GM18520 (cell line): Measurements from ENCODE around the gene GNPNAT1.

ENCODE experiments used
- ATAC-seq: cut with Tn5 transposase; IDR thresholded peaks from one replicate; pipeline ENCODE4 v1.9.1; 2021; ENCODE audit not compliant: unreplicated experiment

GNPNAT1 gene

DNA sequence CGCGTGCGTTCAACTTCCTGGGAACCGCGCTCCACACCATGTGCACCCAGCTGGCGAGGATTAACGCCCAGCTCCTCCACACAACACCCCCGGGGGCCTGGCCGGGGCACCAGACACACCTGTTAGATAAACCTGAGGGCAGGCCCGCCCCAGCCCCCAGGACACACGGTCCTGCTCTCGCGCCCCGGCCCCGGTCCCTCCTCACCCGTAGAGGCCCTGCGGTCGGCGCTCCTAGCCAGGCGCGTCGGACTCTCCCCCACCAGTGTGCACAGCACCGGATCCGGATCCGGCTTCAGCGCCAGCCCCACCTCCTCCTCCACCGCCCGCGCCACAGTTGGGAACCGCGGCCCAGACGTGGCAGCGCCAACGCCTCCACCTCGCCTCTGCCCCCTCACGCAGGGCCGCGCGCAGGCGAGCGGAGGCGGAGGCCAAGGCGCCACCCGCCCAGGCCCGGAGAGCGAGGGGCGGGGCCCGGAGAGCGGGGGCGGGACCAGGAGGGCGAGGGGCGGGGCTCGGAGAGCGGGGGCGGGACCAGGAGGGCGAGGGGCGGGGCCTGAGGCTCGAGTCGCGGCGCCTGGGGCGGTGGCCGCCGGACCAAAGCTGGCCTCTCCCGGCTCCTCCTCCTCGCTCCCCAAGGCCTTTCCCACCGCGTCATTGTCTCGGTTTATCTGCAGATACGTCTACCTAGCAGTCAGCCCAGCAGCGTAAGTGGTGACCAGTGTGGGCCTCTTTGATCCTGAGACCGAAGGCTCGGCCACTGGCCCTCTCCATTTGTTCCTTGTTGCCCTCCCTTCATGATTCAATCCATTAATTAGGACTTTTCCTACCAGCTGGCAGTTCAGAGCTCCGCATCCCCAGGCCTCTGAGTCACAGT, at the start of gene GNPNAT1:
Gene GNPNAT1, minus strand, starts transcription at position 385 of the 874 bp plus-strand sequence. CDS start 6,957 bp downstream, outside the sequence.
- peak; percentile 92 for ATAC-seq

DNA sequence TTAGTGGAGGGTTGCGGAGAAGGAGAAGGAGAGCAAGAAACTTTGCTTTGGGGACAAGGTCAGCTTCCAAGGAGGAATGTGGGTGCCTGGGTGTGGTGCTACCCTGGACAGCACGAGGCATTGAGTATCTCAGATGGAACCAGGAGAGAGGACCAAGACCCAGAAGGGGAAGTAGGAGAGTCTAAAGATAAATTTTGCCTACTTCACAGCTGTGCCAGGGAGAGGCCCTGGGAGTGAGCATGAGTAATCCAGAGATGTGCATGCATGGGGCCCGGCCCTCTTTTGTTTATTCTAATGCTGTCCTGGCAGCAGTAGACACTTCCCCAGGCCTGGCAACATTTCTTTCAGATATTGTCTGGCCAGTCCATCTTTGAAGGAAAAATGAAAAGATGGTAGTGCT, 49.5 kb upstream of the GNPNAT1 start:
- ATAC-seq: no peak

DNA sequence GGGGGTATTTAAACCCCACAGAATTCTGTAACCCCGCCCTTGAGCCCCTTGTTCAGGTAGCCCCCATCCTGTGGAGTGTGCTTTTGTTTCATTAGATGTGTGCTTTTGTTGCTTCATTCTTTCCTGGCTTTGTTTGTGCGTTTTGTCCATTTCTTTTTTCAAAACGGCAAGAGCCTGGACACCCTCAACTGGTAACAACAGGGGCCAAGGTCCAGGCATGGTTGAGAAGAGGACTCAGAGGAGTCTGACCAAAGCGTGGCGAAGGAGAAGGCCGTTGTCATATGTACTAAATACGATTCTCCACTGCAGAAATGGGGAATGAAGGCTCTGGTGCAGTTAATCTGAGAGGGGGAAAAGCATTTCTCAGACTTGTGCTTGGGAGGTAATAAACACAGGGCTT, 46.0 kb upstream of the GNPNAT1 start:
- ATAC-seq: no peak

DNA sequence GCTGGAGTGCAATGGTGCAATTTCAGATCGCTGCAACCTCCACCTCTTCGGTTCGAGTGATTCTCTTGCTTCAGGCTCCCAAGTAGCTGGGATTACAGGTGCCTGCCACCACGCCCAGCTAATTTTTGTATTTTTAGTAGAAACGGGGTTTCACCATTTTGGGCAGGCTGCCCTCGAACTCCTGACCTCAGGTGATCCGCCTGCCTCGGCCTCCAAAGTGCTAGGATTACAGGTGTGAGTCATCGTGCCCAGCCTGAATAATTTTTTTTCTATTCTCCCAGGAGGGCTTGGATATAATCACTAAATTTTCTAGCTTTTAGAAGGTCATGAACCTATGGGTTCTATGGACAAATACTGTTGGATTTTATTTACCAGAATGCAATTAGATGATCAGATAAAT, 44.7 kb upstream of the GNPNAT1 start:
- no peak for ATAC-seq

DNA sequence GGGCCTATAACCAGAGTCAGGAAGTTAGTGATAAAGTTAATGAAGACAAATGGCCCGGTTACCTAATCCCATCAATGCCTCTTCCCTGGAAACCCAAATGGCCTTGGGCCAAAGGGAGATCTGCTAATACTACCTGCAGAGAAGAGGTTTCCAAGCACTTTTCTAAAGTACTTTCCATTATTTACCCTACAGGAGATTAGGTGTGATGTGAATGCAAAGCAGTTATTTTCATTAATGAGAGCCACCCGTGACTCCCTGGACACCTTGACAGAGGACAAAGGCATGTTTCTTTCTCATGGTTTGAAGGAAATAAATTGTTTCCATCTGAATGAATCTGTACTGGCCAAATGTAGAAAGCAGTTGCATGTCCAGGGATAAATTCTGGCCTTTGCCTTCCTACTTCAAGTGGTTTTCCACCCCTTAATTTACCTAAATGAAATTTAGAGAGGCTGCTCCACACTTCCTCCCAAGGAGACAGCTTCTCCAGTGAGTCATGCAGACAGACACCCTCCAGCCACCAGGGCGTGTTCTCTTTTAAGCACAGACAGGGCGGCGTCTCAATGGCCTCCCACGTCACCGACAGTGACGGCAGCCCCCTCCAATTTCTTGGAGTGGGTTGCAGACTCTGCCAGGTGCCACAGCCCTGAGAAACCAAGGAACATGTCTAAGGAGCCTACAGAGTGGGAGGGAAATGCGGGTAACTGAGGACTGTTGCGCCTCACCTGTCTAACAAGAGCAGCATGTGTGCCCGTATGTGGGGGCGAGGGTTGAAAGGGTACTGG, 43.9 kb upstream of the GNPNAT1 start:
- ATAC-seq: no peak

DNA sequence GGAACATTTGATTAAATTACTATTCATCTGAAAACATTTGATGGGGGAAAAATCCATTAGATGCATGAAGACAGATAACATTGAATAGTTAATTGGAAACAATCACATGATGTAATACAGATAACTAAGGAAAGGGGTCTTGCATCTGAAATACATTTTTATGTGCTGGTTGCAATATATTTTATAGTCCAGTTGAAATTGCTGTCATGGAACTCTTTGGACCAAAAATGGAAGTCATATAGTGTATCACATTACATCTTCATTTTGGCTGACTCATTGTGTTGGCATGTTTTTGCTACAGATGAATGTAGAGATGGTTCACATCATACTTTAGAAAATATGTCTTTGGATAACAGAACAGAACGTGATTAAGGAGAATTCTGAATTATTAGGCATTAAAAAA, 43.0 kb upstream of the GNPNAT1 start:
- ATAC-seq: no peak

DNA sequence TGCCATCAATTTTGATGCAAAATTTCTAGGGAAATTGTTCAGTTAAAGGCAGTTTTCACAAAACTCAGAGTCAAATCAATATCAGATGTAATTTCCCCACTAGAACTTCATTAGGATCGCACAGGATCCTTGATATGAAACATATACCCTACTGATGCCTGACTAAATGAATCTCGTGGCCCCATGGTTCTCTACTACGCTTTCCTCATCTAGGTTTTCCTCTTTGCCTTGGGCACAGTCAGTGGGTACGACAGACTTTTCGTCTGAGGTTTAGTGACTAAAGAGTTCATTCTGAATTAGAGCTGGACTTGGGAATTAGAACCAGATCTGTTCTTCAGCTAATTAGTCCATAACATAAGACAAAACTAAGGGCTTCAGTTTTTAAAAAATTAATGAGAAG, 42.5 kb upstream of the GNPNAT1 start:
- no peak for ATAC-seq

DNA sequence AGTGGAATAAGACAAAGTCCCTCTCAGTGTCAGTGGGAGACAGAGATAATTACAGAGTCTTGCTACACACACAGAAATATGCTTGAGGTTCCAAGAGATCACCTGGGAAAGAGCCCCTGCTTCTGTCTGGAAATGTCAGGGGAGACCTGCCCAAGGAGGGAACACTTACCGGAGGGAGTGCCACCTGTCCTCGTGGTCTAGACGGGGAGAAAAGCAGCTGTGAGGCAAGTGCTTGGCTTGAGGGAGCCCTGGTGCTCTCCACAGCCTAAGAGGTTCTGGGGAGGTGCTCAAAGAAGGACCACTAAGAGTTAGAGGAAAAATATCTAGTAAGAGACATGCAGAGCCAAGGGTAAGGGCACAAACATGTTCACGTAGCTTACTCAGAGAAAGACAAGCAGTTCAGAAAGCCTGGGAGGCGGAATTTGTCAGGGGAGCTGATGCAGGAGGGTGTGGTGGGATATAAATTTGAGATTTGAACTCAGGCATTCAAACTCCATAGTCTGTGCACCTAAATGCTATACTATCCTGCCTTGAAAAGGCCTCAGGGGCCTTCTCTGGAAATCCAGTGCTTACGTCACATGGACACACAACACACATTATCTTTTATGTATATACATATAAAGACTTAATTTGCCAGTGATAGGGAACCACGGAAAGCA, 38.2 kb upstream of the GNPNAT1 start:
- ATAC-seq: no peak

DNA sequence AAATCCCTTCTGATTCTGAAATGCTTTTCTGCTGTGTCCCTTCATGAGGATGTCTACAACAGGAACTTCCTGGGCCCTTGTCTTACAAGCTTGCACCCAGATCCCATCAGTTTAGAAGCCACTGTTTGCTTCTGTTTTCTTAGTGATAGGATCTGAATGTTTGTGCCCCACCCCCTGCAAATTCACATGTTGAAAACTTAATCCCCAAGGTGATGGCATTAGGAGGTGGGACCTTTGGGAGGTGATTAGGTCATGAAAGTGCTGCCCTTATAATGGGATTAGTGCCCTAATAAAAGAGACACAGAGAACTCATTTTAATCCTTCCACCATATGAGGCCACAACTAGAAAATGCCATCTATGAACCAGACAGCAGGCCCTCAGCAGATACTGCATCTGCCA, 36.0 kb upstream of the GNPNAT1 start:
- ATAC-seq: no peak

DNA sequence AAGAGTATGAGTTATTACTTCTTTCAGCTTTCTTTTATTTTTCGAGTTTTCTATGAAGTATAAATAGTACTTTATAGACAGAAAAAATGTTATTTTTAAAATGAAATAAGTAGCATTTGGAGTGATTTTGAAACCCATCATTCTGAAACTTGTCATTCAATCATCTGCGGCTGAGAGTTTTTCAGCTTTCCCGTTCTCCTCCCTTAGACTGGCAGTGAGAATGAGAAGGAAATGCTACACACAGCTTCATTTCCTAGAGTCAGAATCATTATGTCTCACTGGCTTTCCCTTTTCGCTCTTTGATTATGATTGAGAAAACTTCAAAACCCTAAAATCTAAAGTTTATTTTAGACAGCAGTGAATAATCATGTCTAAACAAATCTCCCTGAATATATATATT, 33.7 kb upstream of the GNPNAT1 start:
- ATAC-seq: no peak

DNA sequence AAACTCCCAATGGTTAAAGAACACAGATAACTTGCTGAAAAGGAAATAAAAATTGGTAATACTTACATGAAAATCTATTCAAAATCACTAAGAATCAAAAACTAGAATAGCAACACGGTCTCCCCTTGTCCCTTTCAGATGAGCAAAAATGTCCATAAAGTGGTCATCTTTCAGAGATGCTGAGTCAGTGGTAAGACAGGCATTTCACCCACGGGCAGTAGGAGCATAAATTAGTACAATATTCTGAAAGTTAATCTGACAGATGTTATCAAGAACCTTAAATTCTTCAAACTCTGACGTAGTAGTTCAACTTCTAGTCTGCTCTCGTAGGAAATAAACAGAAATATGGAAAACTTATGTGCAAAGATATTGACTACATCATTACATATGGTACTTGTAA, 33.1 kb upstream of the GNPNAT1 start:
- no peak for ATAC-seq

DNA sequence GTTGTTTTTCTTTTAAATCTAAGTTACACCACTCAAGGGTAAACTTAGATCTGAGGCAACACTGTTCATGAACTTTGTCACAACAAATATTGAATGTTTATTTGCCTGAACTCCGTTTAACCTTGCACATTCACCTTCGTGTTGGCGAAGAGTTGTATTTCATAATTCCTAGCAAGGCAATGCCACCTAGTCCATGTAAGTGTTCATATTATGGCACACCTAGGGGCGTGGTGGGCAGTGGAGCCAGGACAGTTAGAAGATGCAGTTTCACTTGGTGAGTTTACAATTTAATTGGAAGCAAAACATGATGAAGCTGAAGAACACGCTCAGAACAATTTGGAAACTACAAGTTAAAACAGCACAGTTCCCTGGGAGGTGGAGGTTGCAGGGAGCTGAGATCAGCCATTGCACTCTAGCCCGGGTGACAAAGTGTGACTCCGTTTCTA, 30.4 kb upstream of the GNPNAT1 start:
- no peak for ATAC-seq

DNA sequence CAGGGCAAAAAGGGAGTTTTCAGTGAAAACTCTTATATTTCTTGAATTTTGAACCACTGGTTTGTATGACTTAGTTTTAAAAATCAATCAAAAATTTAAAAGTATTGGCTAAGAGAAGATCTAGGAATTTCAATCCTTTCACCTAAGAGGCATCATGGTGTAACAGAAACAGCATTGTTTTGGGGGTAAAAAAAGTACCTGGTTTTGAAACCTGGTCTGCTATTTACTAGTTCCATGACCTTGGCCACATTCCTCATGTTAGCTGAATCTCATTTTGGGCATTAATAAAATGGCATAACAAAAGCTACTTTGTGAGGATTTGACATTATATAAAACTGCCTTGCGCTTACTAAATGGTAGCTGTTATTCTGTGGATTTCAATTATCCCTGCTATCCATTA, 16.7 kb upstream of the GNPNAT1 start:
- no peak for ATAC-seq

DNA sequence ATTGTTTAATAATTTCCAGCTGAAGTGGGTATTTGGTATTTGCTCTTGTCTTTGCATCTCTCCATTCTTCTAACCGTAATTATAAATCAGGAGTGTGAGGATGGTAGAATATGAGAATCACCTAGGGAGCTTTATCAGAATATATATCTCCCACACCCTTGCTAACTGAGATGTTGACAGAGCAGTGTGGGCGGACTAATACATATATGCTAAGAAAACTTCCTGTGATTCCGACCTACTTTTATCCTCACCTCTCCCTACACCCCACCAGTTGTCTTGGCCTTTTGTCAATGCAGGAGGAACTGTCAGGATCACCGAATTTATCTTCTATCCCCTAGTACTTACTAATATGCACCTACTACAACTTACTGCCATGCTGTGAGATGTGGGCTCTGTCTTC, 14.7 kb upstream of the GNPNAT1 start:
- no peak for ATAC-seq

DNA sequence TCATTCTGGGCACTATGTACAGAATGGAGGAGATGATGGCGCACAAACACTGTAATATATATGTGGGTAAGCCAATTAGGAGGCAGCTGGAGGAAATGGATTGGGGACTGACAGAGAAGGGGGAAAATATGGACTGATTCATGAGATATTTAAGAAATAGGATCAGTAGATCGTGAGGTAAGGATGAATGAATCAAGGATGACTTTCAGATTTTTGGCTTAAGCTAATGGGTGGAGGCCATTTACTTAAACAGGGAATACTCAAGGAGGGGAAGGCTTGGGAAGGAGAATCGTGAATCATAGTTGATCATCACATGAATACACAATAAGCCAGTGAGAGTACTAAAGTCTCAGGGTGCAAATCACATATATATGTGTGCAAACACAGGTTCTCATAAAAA, 11.2 kb upstream of the GNPNAT1 start:
- no peak for ATAC-seq

DNA sequence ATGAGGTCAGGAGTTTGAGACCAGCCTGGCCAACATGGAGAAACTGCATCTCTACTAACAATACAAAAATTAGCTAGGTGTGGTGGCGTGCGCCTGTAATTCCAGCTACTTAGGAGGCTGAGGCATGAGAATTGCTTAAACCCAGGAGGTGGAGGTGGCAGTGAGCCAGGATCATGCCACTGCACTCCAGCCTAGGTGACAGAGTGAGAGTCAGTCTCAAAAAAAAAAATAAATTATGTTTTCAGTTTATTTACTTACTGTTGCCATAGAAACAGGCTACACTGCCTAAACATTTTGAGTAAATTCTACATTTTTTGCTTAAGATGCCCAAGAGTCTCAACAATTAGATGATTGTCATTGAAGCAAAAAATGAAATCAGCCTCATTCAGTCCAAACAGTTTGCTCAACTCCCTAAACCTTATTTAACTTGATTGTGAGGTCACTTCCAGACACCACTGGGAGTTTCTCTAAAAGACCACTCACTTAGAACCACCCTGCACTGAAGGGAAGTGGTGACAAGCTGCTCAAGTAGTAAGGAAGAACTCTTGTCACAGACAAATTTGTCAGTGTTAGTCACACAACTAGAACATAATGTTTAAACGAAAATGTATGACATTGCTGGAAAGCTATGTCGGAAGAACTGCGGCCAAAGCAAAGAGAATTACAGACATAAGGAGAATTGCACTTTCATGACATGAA, 9.8 kb upstream of the GNPNAT1 start:
- ATAC-seq: no peak

DNA sequence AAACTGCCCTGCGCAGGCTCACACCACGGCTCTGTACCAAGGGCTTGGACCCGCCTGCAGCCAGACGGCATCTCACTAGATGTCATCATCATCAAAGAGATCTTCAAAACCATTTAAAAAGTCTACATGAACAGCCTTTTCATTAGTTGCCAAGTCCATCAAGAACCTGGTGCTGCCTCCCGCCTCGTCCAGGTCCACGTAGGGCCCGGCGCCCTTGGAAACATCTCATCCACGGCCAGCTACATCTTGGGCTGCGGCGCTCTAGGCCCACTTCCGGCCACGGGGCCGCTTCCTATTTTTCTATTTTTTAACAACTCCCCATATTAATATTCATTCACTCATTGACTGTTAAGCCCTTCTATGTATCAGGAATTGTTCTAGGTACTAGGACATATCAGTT, 7.4 kb upstream of the GNPNAT1 start:
- ATAC-seq: no peak

DNA sequence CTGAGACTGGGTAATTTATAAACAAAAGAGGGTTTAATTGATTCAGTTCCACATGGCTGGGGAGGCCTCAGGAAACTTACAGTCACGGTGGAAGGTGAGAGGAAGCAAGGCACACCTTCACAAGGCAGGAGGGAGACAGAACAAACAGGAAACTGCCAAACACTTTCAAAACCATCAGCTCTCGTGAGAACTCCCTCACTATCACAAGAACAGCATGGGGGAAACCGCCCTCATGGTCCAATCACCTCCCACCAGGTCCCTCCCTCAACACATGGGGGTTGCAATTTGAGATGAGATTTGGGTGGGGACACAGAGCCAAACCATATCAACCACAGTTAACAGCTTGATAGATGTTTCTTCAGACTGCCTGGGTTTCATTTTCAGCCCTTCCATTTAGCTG, 6.2 kb upstream of the GNPNAT1 start:
- ATAC-seq: no peak

DNA sequence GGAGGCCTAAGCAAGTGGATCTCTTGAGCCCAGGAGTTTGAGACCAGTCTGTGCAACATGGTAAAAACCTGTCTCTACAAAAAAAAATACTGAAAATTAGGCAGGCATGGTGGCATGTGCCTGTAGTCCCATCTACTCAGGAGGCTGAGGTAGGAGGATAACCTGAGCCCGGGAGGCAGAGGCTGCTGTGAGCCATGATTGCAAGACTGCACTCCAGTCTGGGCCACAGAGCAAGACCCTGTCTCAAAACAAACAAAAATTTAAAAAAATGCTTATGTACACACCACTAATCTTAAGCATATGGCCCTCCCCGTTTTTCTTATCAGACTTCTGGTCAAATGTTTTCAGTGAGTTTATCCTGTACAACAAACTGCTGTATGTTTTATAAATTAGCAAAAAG, 1.7 kb upstream of the GNPNAT1 start:
- no peak for ATAC-seq

DNA sequence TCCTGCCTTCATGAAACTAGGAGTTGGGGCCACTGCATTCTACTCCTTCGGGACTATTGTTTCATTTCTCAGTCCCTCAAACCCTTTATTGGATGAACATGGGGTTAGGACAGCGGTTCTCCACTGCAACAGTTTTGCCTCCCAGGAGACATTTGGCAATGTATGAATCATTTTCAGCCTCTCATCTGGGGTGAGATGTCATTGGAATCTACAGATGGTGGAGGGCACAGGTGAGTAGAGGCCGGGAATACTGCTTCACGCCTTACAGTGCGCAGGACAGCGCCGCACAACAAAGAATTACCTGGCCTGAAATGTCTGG, 649 bp upstream of the GNPNAT1 start:
- no peak for ATAC-seq

DNA sequence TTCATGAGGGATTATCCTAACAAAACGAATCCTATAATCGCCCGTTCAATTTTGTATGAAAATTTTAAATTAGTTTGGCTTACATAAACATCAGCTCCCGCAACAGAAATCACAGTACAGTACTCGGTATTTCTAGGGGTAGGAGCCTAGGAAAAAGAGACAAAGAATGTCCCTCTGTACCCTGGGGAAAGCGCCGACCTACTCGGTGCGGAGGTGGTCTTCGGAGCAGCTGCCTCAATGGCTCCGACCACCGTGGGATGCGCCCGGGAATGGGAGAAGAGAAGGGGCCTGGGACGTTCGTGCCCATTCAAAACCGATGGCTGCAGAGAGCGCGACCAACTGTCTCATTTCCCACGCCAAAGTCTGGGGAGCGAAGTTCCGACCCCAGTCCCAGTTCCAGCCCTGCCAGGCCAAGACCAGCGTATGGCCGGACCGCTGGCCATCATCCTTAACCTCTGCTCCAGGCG, 618 bp downstream of the GNPNAT1 start:
- ATAC-seq: no peak
